Naive thymus-derived CD4-positive, alpha-beta T cell (primary cell): Measurements from ENCODE around the gene SFN. TPM values are rescaled to one million over a fixed set of nuclear protein-coding genes. Genes with fewer than 3 reads are reported as not detected.

ENCODE experiments used
- ATAC-seq: fragments of 150-1000 bp; cut with Tn5 transposase; 2 replicates; pipeline ENCODE4 v1.10.0; 2021; ENCODE audit warnings: mild to moderate bottlenecking, moderate library complexity
- CTCF ChIA-PET: fragments of 350-600 bp; sonication (Branson Sonifier 250); formaldehyde crosslinking; loops from one replicate; lab custom pipeline; 2021; ENCODE audit warnings: antibody characterized with exemption; lab: Charles Lee
- POLR2A ChIA-PET: fragments of 350-600 bp; sonication (Branson Sonifier 250); formaldehyde crosslinking; loops from one replicate; lab custom pipeline; 2021; ENCODE audit warnings: antibody characterized with exemption, inconsistent platforms; lab: Charles Lee
- DNase-seq, 9 donors: peaks; one replicate each; pipeline versions ENCODE4 v3.0.0 to v3.0.0-alpha.2; 2020 to 2022; ENCODE audit warnings: mixed read lengths in 1 of 9
- H3K27ac ChIP-seq: one replicate; pipeline ENCODE4 v1.7.0; 2013; ENCODE audit warnings: mild to moderate bottlenecking, low read depth, low read length, moderate library complexity
- H3K27me3 ChIP-seq, 2 donors: one replicate each; pipeline ENCODE4 v1.7.0; 2013; ENCODE audit warnings: low read length in 2 of 2, mild to moderate bottlenecking in 2 of 2, moderate library complexity in 2 of 2; ENCODE audit not compliant: control insufficient read depth in 2 of 2, insufficient read depth in 2 of 2
- H3K36me3 ChIP-seq, 3 experiments: 1 replicate in 2 of 3; 2 replicates in 1 of 3; pipeline ENCODE4 v1.7.0; 2013; ENCODE audit warnings: low read length in 3 of 3, mild to moderate bottlenecking in 3 of 3, moderate library complexity in 1 of 3; ENCODE audit not compliant: insufficient read depth in 3 of 3, control insufficient read depth in 2 of 3
- H3K4me1 ChIP-seq, 2 donors: one replicate each; pipeline ENCODE4 v1.7.0; 2013; ENCODE audit warnings: low read length in 2 of 2, mild to moderate bottlenecking in 2 of 2, moderate library complexity in 1 of 2; ENCODE audit not compliant: control insufficient read depth in 2 of 2, insufficient read depth in 2 of 2
- H3K4me3 ChIP-seq: 2 replicates; pipeline ENCODE4 v1.7.0; 2013; ENCODE audit warnings: mild to moderate bottlenecking, low read length
- H3K9me3 ChIP-seq, 3 experiments: 1 replicate in 2 of 3; 2 replicates in 1 of 3; pipeline ENCODE4 v1.7.0; 2013; ENCODE audit warnings: low read length in 3 of 3; ENCODE audit not compliant: control insufficient read depth in 2 of 3
- H3K27ac Mint-ChIP-seq, 9 donors: one replicate each; pipeline ENCODE4 v1.8.0; 2020 to 2022; ENCODE audit warnings: mixed read lengths in 9 of 9, mild to moderate bottlenecking in 8 of 9, moderate library complexity in 5 of 9, inconsistent platforms in 2 of 9
- H3K27me3 Mint-ChIP-seq, 5 donors: one replicate each; pipeline ENCODE4 v1.8.0; 2021 to 2022; ENCODE audit warnings: mixed read lengths in 5 of 5, mild to moderate bottlenecking in 1 of 5
- H3K36me3 Mint-ChIP-seq, 5 donors: one replicate each; pipeline ENCODE4 v1.8.0; 2020 to 2022; ENCODE audit warnings: mixed read lengths in 5 of 5, mild to moderate bottlenecking in 3 of 5, inconsistent platforms in 1 of 5
- H3K4me1 Mint-ChIP-seq, 7 donors: one replicate each; pipeline ENCODE4 v1.8.0; 2020 to 2022; ENCODE audit warnings: mixed read lengths in 7 of 7, mild to moderate bottlenecking in 3 of 7, inconsistent platforms in 1 of 7
- H3K4me3 Mint-ChIP-seq, 10 donors: one replicate each; pipeline ENCODE4 v1.8.0; 2020 to 2022; ENCODE audit warnings: mild to moderate bottlenecking in 10 of 10, mixed read lengths in 10 of 10, moderate library complexity in 6 of 10, inconsistent platforms in 2 of 10
- H3K9me3 Mint-ChIP-seq, 11 donors: one replicate each; pipeline ENCODE4 v1.8.0; 2020 to 2022; ENCODE audit warnings: mixed read lengths in 11 of 11, mild to moderate bottlenecking in 4 of 11, inconsistent platforms in 1 of 11, moderate library complexity in 1 of 11
- intact Hi-C, 2 donors: fragments of 100-400 bp; cut with micrococcal nuclease; formaldehyde crosslinking; loops; one replicate each; pipeline ENCODE4 v1.15.1; 2023
- polyA plus RNA-seq, 2 donors: library from polyadenylated mRNA; unstranded; fragments of 300-500 nt; fragmentation: Illumina TruSeq; gene quantifications; one replicate each; pipeline ENCODE4 v1.2.3, GENCODE V29; 2021
- total RNA-seq, 6 experiments: library from RNA in 5 of 6; stranded (reverse) in 5 of 6; gene quantifications; 1 replicate in 5 of 6; 2 replicates in 1 of 6; pipeline ENCODE4 v1.2.3 and lab custom pipeline; 2021 to 2026

The SFN gene
- total and polyA plus RNA-seq, 7 experiments from 2014 or later, result 0.74 to 1.9 (median 1.4) TPM; not detected in 2

DNA sequence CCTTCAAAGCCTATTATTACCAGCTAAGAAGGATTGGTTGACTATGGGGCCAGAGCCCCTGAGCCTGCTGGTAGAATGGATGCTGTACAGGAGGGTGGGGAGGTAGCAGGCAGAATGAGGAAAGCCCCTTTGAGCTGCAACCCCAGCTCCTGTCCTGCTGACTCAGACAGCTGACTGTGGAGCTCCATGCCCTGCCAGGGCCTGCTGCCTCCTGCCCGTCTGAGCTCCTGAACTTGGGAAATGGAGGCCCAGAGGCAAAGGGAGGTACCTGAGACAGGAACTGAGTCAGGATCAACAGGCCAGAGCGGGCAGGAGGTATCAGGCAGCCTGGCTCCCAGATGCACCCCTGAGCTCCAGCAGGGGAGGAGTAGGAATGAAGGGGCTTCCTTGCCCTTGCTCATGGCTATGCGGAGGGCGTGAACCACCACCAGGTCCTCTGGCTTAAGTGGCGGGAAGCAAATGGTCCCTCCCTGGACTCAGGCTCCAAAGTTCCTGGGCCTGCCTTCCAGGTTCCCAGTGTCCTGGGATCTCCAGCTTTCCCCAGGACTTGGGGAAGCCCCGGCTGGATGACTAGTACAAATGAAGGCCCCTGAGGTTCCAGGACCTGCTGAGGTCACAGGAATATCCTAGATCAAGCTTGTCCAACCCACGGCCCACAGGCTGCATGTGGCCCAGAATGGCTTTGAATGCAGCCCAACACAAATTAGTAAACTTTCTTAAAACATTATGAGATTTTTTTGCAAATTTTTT, 3.9 kb upstream of the SFN start:
- Mint-ChIP-seq H3K27me3 (no peaks in the 10 kb centered on the region), H3K9me3 (no peaks in the 10 kb centered on the region), H3K4me3 (no peak overlapping the region), H3K36me3 (peaks cover 0 to 10% (median 4%) of the 10 kb centered on the region in 5 donors), H3K27ac (no peak overlapping the region), H3K4me1 (peaks cover 4 to 23% (median 18%) of the 10 kb centered on the region in 7 donors)
- ChIA-PET POLR2A (interaction anchor here (0.6 to 1.7 kb wide), 4 partner anchors 13 to 107 kb away, joined by 3 to 5 read pairs (median 3); no protein-coding TSS in a partner anchor), CTCF (interaction anchor here (0.7 to 1.8 kb wide), 4 partner anchors 18 to 1232 kb away, joined by 3 to 5 read pairs (median 4); no protein-coding TSS in a partner anchor)
- Histone ChIP-seq H3K9me3 (no peaks in the 10 kb centered on the region), H3K27ac (no peak overlapping the region), H3K4me1 (peaks cover 5 to 6% of the 10 kb centered on the region in 2 donors), H3K36me3 (peaks cover 0 to 40% (median 6%) of the 10 kb centered on the region in 3 experiments), H3K4me3 (no peak overlapping the region), H3K27me3 (no peaks in the 10 kb centered on the region)
- no peak for DNase-seq
- intact Hi-C loops, result no loop called here
- no peak for ATAC-seq

DNA sequence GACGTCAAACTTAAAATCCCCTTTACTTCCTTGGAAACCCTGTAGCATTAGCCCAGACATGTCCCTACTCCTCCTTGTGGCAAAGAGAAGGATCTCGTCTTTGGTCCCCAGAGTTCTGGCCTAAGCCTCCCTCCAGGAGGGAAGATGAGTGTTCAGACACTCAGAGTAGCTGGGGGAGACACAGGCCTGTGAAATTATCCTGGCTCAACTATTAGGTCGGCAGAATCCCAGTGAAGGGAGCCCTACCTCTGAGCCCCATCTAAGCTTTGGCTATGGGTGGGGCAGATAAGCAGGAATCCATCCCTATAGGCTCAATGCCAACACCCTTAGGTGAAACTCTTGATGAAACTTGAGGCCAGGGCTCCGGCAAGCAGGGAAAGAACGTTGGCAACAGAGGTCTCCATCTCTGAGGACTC, 1.7 kb upstream of the SFN start:
- Histone ChIP-seq H3K4me1 (peaks cover 5 to 10% of the 10 kb centered on the region in 2 donors), H3K36me3 (peaks cover 0 to 23% (median 0%) of the 10 kb centered on the region in 3 experiments), H3K4me3 (no peak overlapping the region), H3K27ac (no peak overlapping the region), H3K27me3 (no peaks in the 10 kb centered on the region), H3K9me3 (no peaks in the 10 kb centered on the region)
- ATAC-seq (no peak), DNase-seq (no peak)
- Mint-ChIP-seq H3K4me1 (peaks cover 10 to 31% (median 24%) of the 10 kb centered on the region in 7 donors), H3K9me3 (no peaks in the 10 kb centered on the region), H3K27me3 (no peaks in the 10 kb centered on the region), H3K36me3 (peaks cover 0 to 4% (median 0%) of the 10 kb centered on the region in 5 donors), H3K4me3 (no peak overlapping the region), H3K27ac (no peak overlapping the region)
- POLR2A ChIA-PET, result no interaction called here
- intact Hi-C loops, result loop anchor here in 1 of 2 donors (5.0 kb wide), 1 partner anchor 164 kb away; the partner anchor contains the start of gene ARID1A
- CTCF ChIA-PET, result interaction anchor here (1.3 kb wide), 1 partner anchor 40 kb away, joined by 3 read pairs; no protein-coding TSS in a partner anchor

DNA sequence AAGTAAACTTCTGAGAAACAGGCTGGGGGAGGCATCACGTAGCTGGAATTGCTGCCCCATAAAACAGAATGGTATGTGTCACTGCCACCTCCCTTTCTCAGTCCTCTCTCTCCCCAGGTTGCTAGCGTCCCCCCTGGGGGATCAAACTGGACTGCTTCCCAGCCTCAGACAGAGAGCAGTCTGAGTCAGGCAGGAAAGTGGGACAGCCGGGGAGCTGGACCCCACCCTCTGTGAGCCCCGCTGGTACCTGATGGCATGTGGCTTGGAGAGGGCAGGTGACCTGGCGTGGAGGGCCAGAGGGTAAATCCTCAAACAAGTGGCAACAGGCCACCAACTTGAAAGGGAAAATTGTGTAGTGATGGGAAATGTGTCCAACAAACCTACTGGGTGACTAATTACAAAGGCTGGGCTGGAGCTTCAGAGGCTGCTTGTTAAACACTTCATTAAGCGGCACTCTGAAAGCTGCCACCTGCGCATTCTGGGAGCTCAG, 1.0 kb upstream of the SFN start:
- H3K27me3 Mint-ChIP-seq, result no peaks in the 10 kb centered on the region
- ChIA-PET POLR2A (no interaction called here), CTCF (interaction anchor here (0.7 to 1.3 kb wide), 3 partner anchors 14 to 614 kb away, joined by 3 to 4 read pairs (median 3); no protein-coding TSS in a partner anchor)
- Histone ChIP-seq H3K4me3 (no peak overlapping the region), H3K9me3 (no peaks in the 10 kb centered on the region), H3K27ac (no peak overlapping the region), H3K36me3 (peaks cover 0 to 16% (median 0%) of the 10 kb centered on the region in 3 experiments), H3K27me3 (no peaks in the 10 kb centered on the region), H3K4me1 (peaks cover 5 to 10% of the 10 kb centered on the region in 2 donors)
- DNase-seq (no peak), ATAC-seq (no peak)
- H3K4me1 Mint-ChIP-seq, result peaks cover 10 to 31% (median 24%) of the 10 kb centered on the region in 7 donors
- no peaks in the 10 kb centered on the region for H3K9me3 Mint-ChIP-seq
- peak overlapping the region in 1 of 9 donors; percentile 70 for H3K27ac Mint-ChIP-seq
- peak overlapping the region in 4 of 10 donors; percentile 11 to 99 (median 62) for H3K4me3 Mint-ChIP-seq
- intact Hi-C loops, result loop anchor here in 1 of 2 donors (5.0 kb wide), 1 partner anchor 165 kb away; the partner anchor contains the start of gene ARID1A
- peaks cover 0 to 3% (median 0%) of the 10 kb centered on the region in 5 donors for H3K36me3 Mint-ChIP-seq

DNA sequence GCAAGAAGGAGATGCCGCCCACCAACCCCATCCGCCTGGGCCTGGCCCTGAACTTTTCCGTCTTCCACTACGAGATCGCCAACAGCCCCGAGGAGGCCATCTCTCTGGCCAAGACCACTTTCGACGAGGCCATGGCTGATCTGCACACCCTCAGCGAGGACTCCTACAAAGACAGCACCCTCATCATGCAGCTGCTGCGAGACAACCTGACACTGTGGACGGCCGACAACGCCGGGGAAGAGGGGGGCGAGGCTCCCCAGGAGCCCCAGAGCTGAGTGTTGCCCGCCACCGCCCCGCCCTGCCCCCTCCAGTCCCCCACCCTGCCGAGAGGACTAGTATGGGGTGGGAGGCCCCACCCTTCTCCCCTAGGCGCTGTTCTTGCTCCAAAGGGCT, 732 bp downstream of the SFN start:
- Histone ChIP-seq H3K4me1 (peaks cover 5 to 10% of the 10 kb centered on the region in 2 donors), H3K9me3 (no peaks in the 10 kb centered on the region), H3K4me3 (no peak overlapping the region), H3K27ac (peak overlapping the region; percentile 78), H3K27me3 (no peaks in the 10 kb centered on the region), H3K36me3 (peaks cover 0 to 5% (median 0%) of the 10 kb centered on the region in 3 experiments)
- Mint-ChIP-seq H3K4me1 (peaks cover 10 to 33% (median 24%) of the 10 kb centered on the region in 7 donors), H3K36me3 (no peaks in the 10 kb centered on the region), H3K9me3 (no peaks in the 10 kb centered on the region), H3K4me3 (peak overlapping the region in 9 of 10 donors; percentile 74 to 100 (median 95)), H3K27ac (peak overlapping the region in 4 of 9 donors; percentile 41 to 90 (median 62)), H3K27me3 (no peaks in the 10 kb centered on the region)
- intact Hi-C loops, result loop anchor here (2.0 to 5.0 kb wide), 2 partner anchors 75 to 166 kb away; partner anchors contain the start of gene ARID1A (in 1 of the 2)
- CTCF ChIA-PET, result interaction anchor here (1.7 to 3.2 kb wide), 2 partner anchors 13 to 15 kb away, joined by 4 to 10 read pairs; no protein-coding TSS in a partner anchor
- ATAC-seq (no peak), DNase-seq (no peak)
- POLR2A ChIA-PET, result interaction anchor here (1.1 to 2.6 kb wide), 2 partner anchors 30 to 33 kb away, joined by 3 to 15 read pairs; no protein-coding TSS in a partner anchor

DNA sequence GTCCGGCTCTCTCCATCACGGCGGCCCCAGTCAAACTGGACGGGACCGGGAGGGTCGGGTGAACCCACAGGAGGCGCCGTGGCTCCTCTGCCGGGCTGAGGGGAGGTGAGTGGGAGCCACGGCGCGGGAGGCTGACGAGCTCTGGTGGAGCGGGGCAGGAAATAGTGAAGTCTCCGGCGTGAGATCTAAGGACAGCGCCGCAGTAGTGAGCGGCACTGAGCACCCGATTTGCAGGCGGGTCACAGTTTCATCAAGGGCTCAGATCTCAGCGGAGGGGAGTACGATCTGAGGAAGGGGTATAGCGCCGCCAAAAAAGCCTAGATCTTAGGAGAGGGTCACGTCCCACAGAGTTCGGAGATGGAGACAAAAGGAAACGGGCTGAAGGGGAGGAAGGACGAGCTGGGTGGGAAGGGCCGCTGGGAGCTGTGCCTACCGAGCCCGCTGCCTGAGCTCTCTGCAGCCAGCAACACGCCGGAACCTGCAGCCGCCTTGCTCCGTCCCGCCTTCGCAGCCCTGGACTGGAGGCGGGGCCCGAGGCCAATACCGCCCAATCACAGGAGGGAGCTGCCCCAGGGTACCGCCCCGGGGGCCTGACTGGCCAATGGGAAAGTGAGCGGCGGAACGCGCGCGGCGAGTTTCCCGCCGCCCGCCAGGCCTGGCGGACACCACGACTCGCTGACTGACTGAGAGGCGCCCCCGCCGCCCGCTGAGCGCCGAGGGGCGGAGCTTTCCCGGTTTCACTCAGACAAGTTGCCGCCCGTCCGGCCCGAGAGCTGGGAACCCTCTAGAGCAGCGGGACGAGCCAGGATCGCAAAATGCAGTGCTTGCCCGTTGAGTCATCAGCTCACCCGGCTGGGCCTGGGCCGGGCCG, 1.9 kb downstream of the SFN start:
- peak overlapping the region; percentile 86 to 100 (median 96) for H3K4me3 Mint-ChIP-seq
- no peaks in the 10 kb centered on the region for H3K27me3 Mint-ChIP-seq
- Histone ChIP-seq H3K27ac (peak overlapping the region; percentile 78), H3K4me3 (peak overlapping the region; percentile 97), H3K4me1 (peaks cover 5 to 10% of the 10 kb centered on the region in 2 donors), H3K36me3 (peaks cover 0 to 5% (median 0%) of the 10 kb centered on the region in 3 experiments), H3K9me3 (no peaks in the 10 kb centered on the region), H3K27me3 (no peaks in the 10 kb centered on the region)
- POLR2A ChIA-PET, result interaction anchor here (0.8 to 2.6 kb wide), 19 partner anchors 10 to 433 kb away, joined by 3 to 15 read pairs (median 4); partner anchors contain the start of genes DHDDS, GPATCH3, GPN2 and NUDC
- CTCF ChIA-PET, result interaction anchor here (0.7 to 3.2 kb wide), 5 partner anchors 14 to 263 kb away, joined by 3 to 10 read pairs (median 4); no protein-coding TSS in a partner anchor
- no peaks in the 10 kb centered on the region for H3K36me3 Mint-ChIP-seq
- intact Hi-C loops, result loop anchor here (1.0 to 5.0 kb wide), 10 partner anchors 12 to 290 kb away; partner anchors contain the start of genes GPN2 (in 2 of the 2), NUDC (in 2 of the 2), ARID1A (in 1 of the 2) and SLC9A1 (in 1 of the 2)
- H3K27ac Mint-ChIP-seq, result peak overlapping the region; percentile 65 to 96 (median 93)
- ATAC-seq (peak; percentile 98), DNase-seq (peak; percentile 88 to 96 (median 91))
- no peaks in the 10 kb centered on the region for H3K9me3 Mint-ChIP-seq
- peaks cover 10 to 33% (median 24%) of the 10 kb centered on the region in 7 donors for H3K4me1 Mint-ChIP-seq
